ENCODE measurements around the gene DLGAP1. TPM values are rescaled to one million over a fixed set of nuclear protein-coding genes. Genes with fewer than 3 reads are reported as not detected.
A peak's percentile ranks its signal among the peaks of the same experiment; 100 is the strongest.
"Not testable (repeated sequence)": the region's sequence is repeated elsewhere in the genome, so short reads cannot be mapped to it uniquely, and the experiment has no call there.

DLGAP1 gene
- total RNA-seq, 1 donor from 2014 or later: 0.48 TPM

DNA sequence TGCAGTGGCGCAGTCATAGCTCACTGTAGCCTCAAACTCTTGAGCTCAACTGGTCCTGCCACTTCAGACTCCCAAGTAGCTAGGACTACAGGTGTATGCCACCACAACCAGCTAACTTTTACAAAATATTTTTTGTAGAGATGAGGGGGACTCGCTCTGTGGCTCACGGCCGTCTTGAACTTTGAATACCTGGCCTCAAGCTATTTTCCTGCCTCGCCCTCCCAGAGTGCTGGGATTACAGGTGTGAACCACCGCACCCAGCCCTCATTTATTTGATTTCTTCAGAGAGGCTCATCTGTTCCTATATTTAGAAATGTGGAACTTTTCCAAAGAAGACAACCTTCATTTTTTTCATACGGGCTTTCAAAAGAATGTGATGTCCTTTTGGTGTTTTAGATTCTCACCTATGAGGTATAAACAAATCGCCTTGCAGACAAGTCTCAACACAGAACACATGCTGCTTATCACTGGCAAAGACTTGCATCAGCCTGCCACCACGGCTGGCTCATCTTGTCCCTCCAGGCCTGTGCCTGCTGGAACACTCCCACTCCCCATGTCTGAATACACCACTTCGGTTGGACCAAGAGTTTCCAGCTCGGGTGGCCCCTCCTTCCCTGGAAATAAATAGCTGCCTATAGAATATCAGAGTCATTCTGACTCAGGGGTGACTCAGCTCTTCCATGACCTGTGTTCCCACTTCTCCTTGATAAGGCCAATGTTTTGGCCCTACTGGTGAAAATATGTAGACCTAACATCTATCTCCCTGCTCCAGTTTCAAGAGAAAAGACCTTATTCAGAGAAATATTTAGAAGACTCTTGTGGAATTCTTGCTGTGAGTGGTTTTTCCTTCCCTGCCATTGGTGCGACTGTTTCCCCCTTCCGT lies 802.5 kb downstream of the DLGAP1 start:
- no peak for DNase-seq (ENCODE audit: low spot score)
- no peak for ATAC-seq

DNA sequence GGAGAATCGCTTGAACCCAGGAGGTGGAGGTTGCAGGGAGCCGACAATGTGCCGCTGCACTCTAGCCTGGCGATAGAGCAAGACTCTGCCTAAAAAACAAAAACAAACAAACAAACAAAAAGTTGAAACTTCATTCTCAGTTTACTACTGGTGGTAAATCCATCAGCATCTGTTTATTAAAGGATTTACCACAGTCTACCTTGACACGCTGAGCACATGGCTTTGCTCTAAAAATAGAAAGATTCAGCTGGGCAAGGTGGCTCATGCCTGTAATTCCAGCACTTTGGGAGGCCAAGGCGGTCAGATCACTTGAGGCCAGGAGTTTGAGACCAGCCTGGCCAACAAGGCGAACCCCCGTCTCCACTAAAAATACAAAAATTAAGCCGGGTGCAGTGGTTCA lies 803.8 kb downstream of the DLGAP1 start:
- ATAC-seq: no peak

DNA sequence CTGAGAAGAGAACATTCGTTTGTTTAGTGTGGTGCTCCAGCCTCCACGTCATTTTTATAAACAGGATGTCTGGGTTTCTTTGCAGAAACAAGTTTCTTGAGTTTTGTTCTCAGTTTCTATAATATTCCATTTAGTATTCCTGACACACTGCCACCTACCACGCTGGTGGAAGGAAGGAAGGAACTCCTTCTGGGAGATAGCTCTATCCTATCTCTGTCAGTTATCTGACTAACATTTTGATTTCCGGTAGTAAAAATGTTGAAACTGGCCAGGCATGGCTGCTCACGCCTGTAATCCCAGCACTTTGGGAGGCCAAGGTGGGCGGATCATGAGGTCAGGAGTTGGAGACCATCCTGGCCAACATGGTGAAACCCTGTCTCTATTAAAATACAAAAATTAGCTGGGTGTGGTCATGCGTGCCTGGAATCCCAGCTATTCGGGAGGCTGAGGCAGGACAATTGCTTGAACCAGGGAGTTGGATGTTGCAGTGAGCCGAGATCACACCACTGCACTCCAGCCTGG lies 804.5 kb downstream of the DLGAP1 start:
- DNase-seq (ENCODE audit: low spot score); ATAC-seq: not testable (repeated sequence)

More for the DNA sequence above, 803.8 kb downstream of the DLGAP1 start:
- DNase-seq (ENCODE audit: low spot score): no peak

DNA sequence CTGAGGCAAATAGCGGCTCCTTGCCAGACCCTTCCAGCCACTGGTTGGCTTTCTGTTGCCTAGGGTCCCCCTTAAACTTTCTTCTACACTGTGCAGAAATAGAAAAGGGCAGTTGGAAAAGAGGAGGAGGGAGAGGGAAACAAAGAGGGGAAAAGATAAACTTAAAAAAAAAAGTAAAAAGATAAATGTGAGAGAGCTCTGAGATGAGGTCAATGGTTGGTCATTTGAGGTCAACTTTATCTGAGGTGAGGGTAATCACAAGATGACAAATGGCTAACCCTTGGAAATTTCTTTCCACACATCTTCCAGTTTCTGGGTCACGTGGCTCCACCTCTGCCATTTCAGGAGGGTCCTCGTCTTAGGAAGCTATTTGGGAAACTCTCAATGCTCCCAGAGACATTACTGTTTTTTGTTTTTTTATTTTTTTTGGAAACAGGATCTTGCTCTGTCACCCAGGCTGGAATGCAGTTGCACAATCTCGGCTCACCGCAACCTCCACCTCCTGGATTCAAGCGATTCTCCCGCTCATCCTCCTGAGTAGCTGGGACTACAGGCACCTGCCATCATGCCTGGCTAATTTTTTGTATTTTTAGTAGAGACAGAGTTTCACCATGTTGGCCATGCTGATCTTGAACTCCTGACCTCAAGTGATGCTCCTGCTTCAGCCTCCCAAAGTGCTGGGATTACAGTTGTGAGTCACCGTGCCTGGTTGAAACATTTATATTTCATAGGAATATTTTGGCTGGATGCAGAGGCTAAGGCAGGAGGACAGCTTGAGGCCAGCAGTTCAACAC lies 805.3 kb downstream of the DLGAP1 start:
- no peak for ATAC-seq

DNA sequence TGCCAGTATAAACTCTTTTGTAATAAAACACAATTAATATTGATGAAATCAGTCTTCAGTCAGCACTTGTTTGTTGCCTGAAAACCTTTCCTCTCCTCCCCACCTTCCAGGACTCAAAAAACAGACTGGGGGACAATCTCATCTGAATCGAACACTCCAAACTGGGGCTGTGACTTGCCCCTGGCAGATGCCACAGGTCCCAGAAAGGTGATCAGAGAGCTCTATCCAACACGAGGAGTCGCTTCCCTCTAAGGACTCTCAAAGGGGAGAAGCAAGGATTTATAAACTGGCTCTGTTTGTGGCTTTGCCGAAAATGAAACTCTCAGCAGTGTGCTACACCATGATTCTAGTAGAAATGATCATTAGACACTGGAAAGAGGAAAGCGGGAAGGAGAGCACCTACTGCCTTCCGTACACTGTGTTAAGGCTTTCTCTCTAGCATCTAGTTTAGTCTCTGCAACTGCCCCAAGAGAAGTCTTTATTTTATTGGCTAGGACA lies 805.9 kb downstream of the DLGAP1 start:
- DNase-seq (ENCODE audit: low spot score) (no peak), ATAC-seq (no peak)

More for the DNA sequence above, 805.3 kb downstream of the DLGAP1 start:
- no peak for DNase-seq (ENCODE audit: low spot score)

DNA sequence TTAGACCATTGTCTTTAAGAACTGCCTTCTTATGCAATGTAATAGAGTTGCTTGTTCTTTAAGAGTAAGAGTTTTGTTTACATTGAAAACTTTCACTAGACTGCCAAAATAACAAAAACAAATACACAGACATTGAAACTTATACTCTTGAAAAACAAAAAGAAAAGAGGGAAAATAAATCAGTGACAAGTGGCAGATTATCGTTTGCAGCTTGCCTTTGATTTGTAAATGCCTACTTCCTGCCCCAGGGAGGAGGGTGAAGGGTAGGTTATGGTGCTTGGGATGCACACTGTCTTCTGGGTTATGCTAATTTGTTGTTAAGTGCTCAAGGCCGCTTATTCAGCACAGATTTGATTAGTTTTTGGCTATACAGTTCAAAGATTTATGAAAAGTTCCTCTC lies 806.5 kb downstream of the DLGAP1 start:
- DNase-seq (ENCODE audit: low spot score) (no peak), ATAC-seq (no peak)

DNA sequence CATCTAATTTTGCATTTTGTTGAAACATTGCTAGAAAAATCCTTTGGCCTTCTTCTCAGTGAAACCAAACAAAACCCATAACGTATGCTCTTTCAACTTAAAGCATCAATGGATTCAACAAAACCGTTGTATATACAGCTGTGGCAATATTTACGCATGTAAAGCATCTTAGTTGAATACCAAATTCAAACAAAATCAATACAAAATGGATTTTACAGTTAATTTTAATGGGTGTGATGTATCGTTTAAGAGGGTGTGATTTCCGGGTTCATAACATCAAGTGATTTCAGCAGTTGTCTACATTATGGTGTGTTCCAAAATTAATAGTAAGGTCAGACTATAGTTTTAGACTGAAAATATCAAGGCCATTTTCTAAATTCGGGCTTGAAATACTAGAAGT lies 806.9 kb downstream of the DLGAP1 start:
- ATAC-seq (no peak), DNase-seq (ENCODE audit: low spot score) (no peak)

DNA sequence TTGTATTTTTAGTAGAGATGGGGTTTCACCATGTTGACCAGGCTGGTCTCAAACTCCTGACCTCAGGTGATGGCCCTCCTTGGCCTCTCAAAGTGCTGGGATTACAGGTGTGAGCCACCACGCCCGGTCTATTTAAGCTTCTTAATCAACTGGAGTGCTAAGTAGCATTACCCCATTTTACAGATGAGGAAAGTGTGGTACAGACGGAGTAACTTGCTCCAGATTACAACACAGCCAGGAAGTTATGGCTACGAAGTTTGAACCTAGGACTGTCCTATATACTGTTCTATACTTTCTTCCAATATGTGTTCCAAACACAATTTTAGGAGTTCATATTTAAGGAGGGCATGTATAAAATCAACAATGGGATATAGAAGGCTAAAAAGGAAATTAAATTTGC lies 807.5 kb downstream of the DLGAP1 start:
- DNase-seq (ENCODE audit: low spot score) (no peak), ATAC-seq (no peak)

DNA sequence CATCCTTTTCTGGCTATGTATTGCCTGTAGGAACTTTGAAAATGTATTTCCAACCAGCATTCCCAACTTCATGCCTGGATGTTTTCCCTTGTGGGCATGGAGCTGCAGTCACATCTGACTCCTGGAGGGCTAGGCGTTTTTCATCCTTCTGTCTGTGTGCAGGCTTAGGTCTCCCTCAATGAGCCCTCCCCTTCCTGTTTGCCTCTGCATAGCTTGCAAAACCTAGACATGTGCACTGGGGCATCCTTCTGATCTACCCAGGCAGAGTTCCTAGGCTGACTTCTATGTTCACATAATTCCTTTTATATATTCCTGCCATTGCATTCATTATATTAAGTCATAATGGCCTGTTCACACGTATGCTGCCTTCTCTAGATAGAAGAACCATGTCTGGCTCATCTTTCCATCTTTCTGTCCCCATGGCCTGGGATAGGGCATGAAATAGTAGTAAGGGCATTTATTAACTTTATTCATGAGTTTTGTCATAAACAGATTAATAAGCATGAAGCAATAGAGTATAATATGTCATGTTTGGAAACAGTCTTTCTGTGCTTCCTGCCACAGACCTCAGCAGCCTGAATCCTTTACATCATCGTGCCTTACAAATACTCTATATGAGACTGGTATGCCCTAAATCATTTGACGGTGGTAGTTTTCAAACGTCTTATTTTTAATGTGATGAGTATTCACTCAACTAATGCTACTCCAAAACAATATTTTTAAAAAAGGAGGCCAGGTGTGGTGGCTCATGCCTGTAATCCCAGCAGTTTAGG lies 809.5 kb downstream of the DLGAP1 start:
- ATAC-seq (no peak), DNase-seq (ENCODE audit: low spot score) (no peak)

DNA sequence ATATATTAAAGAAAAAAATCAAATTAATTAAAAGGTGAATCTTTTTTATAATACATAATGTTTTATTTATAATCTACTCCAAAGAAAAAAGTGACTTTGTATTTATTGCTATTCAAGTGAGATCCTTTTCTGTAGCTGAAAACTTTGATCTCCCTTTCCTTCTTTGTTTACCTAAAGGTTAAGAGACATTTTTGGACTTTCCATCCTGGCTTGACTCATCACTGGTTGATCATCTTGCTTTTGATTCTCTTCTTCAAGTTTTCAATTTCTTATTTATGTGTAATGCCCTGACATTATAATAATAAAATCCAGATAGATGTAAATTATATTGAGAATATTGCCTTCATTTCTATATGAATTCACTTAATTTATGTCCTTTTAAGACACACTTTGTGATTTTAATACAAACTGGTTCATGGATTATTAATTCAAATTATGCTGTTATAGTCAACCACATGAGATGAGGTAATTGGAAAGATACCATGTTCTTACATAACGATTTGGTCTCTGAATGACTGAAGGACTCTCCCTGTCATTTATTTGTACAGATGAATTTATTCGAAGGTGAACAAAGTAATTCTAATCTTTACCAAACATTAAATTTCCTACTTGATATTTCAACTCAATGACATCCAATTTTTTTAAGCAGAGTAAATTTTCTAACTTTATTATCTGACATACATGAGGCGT lies 820.7 kb downstream of the DLGAP1 start:
- ATAC-seq (no peak), DNase-seq (ENCODE audit: low spot score) (no peak)

DNA sequence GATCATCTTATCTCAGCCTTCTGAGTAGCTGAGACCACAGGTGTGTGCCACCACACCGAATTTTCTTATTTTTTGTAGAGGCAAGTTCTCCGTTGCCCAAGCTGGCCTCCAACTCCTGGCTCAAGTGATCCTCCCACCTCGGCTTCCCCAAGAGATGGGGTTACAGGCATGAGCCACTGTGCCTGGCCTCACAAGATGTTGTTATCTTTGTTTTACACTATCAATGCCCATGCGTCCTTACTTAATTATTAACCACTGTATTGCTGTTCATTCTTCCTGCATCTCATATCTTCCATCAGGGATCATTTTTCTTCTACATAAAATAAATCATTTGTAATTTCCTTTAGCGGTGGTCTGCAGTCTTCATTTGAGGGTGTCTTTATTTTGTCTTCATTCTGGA lies 823.2 kb downstream of the DLGAP1 start:
- DNase-seq (ENCODE audit: low spot score) (no peak), ATAC-seq (no peak)

DNA sequence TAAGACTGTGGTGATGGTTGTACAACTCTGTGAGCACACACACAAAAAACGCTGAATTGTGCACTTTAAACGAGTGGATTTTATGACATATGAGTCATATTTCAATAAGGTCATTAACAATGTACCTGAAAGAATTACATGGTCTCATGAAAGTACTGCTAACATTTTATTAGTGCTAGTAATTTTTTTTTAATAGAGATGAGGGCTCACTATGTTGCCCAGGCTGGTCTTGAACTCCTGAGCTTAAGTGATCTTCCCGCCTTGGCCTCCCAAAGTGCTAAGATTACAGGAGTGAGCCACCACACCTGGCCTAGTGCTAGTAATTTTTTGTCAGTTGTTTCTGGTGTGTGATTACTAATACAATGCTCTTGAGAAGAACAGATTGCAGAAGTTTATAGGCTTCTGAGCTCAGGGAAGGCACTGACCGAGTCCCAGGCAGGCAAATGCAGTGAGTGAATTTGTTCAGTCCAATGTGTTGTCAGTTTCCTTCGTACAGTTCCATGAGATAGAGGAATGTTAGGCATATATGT lies 828.1 kb downstream of the DLGAP1 start:
- no peak for ATAC-seq
- peak; percentile 10 for DNase-seq (ENCODE audit: low spot score)

DNA sequence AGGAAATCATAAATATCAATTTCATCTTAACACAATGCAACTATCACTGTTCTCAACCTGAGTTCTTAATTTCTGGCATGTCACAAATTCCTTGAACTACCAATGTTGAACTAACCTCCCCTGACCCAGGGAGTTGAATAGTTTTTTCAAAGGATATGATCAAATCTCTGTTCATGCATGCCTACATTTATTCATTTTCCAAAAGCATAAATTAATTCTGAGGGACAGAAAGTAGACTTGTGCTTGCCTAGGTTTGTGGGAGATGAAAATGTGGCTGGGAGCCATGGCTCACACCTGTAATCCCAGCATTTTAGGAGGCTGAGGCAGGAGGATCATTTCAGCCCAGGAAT lies 829.4 kb downstream of the DLGAP1 start:
- ATAC-seq (no peak), DNase-seq (ENCODE audit: low spot score) (no peak)

DNA sequence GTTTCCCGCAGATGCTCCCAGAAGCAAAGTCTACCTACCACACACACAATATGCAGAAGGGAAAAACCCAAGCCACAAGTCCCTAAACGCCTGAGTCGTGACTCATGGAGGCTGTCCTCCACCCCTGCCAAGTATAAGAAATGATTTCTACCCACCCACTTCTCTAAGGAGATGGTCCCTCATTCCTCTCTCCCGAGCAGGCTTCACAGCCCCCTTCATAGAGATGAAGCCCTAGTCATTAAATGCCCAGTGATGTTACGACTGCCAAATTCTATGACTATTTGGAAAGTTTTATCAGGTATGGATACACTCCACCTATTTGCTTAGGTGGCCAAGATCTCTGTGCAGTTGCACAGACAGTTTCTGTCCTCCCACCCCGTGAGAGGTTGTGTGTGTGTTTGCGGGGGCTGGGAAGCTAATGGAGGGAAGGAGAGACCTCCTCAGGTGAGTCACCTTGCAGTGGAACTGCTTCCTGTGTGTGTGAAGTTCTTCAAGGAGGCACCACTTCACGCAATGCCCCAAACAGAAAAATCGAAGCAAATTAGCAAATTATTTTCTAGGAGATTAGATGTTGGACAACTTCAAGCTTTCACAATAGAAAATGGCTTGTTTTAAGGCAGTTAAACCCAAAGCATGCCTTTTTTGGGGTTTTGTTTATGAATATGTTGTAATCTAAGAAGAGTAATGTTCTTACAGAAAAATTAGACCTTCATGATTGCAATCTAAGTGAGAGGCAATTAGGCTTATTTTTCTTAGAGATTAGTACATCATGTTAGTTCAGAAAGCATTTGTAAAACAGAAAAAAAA lies 830.0 kb downstream of the DLGAP1 start:
- ATAC-seq: no peak
- DNase-seq (ENCODE audit: low spot score): peak; percentile 43

DNA sequence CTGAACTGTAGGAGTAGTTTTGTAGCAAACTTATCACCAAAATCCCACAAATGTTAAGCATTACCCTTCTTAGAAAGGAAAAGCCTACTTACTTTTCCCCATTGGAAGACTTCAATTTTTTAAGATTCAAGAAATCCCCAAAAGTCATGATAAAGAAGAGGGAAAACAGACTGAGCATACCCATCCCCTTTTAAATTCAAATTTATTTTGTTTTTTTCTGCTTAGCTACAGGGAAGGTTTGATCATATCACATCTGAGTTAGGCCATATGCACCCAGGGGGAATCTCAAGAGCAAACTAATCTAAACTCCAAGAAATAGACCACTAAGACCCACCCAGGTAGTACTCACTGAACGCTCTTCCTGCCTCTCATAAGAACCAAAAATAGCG lies 830.6 kb downstream of the DLGAP1 start:
- ATAC-seq (no peak), DNase-seq (ENCODE audit: low spot score) (no peak)

DNA sequence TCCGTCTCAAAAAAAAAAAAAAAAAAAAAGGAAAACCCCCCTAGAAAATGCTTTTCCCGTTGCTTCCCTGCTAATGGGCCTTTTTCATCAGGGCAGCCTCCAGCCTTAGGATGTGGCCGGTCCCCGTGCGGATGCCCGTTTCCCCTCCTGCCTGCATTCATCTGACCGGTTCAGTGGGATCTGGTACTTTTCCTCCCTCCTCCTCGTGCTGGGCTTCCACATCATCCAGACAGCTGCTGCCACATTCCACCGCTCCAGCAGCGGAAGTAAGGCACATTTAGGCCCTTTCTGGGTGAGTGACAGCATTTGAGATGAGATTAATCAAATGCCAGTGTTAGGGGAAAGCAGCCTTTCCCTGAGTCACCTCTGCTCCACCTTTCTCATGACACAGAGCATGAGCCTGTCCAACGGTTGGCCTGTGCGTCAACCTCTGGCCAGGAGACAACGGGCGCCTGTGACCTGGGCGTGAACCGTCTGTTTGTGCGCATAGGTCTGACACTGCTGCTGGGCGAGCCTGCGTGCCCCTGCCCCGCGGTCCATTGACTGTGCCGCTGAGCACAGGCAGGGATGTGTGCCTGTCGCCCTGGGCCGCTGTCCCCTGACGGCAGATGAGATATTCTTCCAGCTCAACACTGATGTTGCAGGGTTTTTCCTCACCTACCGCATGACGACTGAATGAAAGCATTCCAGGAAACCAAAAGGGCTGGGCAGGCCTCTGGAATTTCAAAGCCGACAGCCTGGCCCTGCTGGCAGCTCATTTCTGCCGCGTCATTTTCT lies 831.1 kb downstream of the DLGAP1 start:
- peak; percentile 96 for ATAC-seq
- DNase-seq (ENCODE audit: low spot score): peak; percentile 96

DNA sequence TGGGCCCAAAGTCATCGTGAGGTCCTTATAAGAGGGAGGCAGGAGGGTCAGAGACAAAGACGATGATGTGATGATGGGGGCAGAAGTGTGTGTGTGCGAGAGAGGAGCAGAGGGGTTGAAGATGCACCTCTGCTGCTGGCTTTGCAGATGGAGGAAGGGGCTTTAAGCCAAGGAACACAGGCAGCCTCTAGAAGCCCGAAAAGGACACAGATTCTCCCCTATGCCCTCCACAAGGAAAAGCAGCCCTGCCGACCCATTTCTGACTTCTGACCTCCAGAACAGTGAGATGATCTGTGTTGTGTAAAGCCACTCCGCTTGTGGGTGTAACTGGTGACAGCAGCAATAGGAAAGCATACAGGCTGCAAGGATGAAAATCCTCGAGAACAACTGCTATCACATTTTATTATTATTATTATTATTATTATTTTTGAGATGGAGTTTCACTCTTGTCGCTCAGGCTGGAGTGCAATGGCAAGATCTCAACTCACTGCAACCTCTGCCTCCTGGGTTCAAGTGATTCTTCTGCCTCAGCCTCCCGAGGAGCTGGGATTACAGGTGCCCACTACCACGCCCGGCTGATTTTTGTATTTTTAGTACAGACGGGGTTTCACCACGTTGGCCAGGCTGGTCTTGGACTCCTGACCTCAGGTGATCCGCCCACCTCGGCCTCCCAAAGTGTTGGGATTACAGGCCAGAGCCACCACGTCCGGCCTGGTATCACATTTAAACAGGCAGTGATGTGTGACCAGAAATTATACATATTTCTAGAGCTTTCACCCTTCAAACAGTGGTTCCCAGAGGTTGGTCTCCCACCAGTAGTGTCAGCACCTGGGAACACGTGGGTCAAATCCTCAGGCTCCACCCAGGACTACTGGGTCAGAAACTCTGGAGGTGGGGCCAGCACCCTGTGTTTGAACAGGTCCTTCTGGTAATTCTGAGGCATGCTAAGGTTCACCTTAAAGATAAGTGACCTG lies 834.7 kb downstream of the DLGAP1 start:
- DNase-seq (ENCODE audit: low spot score) (peak; percentile 34), ATAC-seq (no peak)

Measured in left lobe of liver (tissue), 2 donors.